ENCODE results near the gene LCOR.

LCOR gene

GRCh38 chr10:96890580-96890979, 58.5 kb downstream of the LCOR start:
- DNase-seq (ENCODE audit: low read depth): no peak

- DNase-seq (ENCODE audit: low read depth): no peak
Measured at GRCh38 chr10:96891840-96892239, 59.7 kb downstream of the LCOR start.

GRCh38 chr10:96895662-96896424, 63.7 kb downstream of the LCOR start:
- no peak for DNase-seq (ENCODE audit: low read depth)

DNA sequence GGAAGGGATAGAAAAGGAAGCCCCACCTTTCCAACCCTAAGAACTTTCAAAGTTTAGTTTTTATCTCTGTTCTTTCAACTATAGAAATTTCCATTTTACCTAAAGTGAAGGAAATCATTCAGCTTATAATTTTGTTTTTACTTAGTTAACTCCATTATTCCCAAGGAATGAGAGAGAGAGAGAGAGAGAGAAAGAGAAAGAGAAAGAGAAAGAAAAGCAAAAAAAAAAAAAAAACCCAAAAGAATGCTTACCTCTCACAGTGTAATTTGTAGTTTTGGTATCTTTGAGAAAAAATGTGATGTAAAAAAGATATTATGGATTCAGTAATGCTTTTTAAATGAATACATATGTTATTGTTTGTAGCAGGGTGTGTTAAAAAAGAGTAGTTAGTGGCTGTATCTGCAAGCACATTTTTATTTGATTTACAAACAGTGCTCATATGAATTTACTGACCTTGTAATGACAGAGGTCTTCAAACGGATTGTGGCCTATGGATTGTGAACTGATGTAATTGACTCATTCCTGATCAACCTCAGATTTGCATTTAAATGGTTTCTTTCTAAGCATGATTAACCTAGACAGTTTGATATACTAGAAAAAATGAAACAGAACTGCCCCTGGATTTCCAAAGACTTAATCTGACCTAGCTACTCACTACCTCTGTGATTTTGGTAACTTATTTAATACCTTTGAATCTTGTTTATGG, 64.9 kb downstream of the LCOR start:
- no peak for DNase-seq (ENCODE audit: low read depth)

DNA sequence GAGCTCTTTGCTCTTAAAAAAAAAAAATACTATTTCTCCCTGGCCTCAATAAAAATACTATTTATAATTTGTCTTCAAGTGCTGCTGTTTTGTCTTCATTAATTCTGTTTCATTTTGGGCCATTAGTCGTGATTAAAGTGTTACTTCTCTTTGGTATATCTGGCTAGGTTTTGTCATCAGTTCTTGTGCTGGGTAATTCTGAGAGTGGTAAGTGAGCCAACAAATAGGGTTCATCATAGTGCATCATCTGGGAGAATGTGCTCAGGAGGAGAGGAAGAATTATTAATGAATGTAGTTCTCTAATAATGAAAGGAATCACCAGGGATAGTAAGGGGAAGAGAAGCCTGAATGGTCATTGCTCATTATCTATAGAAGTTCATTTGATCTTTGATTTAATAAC, 70.0 kb downstream of the LCOR start:
- no peak for DNase-seq (ENCODE audit: low read depth)

DNA sequence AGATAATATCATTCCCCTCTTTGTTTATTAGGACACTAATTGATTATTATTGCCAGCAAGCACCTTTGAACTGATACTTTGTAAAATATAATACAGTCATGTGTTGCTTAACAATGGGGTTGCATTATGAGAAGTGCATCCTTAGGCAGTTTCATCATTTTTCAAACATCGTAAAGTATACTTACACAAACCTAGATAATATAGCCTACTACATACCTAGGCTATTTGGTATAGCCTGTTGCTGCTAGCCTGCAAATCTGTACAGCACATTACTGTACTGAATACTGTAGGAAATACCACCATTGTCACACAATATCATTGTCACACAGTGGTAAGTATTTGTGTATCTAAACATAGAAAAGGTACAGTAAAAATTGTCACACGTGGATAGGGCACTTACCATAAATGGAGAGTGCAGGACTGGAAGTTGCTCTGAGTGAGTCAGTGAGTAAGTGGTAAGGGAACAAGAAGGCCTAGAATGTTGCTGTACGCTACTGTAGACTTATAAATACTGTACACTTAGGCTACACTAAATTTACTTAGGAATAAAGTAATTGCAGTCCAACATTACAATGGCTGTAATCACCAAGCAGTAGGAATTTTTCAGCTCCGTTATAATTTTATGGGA, 70.7 kb downstream of the LCOR start:
- DNase-seq (ENCODE audit: low read depth): no peak

GRCh38 chr10:96904648-96905047, 72.5 kb downstream of the LCOR start:
- no peak for DNase-seq (ENCODE audit: low read depth)

DNA sequence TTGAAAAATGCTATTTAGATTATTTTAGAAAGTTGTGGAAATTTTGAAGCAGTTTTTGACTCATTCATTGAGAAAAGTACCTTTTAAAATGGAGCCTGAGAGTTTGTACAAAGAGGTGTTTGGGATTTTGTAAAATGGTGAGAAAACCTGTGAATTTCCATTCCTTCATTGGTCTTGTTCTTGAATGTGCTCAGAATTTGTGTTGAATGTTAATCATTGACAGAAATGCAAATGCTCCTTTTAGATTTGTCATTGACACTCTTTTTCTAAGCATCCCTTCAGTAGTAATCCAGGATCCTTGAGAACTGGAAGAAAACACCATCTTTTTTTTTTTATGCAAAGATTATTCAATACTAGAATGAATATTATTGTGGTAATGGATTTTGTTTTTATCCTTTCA, 74.8 kb downstream of the LCOR start:
- no peak for DNase-seq (ENCODE audit: low read depth)

GRCh38 chr10:96910488-96911395, 78.6 kb downstream of the LCOR start:
- no peak for DNase-seq (ENCODE audit: low read depth)

DNA sequence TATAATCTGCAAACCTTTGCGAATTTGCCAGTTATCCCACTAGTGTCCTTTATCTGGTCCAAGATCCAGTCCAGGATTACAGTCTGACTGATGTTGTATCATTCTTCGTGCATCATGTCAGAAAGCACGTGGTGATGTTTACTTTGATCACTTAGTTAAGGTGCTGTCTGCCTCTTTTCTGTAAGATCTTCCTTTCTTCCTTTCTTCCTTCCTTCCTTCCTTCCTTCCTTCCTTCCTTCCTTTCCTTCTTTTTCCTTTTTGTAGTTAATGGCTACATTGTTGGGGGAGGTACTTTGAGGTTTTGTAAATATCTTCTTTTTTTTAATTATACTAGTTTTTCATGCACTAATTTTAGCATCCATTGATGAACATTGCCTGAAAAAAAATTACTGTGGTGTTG, 80.3 kb downstream of the LCOR start:
- DNase-seq (ENCODE audit: low read depth): no peak

DNA sequence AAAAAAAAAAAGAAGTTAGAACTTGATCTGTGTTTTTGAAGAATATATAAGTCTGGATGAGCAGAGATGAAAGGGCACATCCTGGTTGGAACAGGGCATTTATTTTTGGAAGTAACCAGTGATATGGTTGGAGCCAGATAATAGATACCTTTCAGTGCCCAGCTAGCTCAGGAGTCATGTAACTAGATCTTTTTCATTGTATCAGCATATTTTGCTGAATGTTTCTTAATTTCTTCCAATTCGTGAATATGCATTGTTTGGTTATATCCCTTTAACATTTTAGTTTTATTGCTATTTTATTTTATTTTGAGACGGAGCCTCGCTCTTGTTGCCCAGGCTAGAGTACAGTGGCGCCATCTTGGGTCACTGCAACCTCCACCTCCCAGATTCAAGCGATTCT, 81.8 kb downstream of the LCOR start:
- no peak for DNase-seq (ENCODE audit: low read depth)

DNA sequence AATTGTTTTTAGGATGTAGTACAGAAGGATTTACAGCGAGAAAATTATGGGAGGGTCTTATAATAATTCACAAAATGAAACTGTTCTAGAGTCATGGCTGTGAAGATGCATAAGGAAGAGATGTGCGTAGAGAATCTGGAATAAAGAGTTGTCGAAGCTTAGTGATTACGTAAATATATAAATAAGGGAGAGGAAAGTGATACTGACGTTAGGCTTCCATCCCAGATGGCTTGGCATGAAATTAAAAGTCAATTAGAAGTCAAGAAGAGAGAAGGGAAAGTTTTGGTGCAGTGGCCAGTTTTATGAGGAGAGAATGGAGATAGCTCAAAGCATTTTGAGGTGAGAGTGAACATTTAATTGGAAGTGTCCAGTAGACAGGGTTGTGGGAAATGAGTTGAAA, 85.5 kb downstream of the LCOR start:
- DNase-seq (ENCODE audit: low read depth): no peak

DNA sequence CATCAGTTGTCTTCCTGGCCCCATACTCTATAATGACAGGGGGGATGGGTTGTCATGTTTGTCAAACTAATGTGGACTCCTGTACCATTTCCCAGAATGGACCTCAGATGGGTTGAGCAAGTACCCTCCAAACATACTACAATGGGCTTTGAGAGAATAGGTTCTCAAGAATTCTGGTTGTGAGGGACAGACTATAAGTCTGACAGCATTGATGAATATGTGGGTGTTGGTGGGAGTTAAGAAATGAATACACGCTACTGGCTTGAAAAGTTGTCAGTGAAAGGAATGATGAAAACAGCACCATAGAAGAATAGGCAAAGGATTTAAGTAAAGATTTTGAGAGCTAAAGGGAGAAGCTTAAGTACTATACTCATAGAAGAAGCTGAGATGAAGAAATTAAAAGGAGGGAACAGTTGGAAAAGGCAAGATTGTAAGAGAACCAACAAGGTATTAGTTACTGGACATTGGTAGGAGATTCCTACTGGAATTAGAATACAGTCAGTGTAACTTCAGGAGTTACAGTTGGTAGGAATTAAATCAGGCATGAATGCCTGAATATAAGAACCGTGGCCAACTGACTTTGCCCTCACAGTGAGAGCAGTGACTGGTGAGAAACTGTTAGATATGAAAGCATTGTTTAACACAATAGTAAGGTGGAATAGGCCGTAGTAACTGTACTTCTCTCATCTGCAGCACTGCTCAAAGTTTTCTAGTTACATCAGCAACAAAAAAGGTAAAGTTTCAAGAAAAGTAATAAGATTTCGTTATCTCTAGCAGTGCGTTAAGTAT, 86.3 kb downstream of the LCOR start:
- DNase-seq (ENCODE audit: low read depth): no peak

DNA sequence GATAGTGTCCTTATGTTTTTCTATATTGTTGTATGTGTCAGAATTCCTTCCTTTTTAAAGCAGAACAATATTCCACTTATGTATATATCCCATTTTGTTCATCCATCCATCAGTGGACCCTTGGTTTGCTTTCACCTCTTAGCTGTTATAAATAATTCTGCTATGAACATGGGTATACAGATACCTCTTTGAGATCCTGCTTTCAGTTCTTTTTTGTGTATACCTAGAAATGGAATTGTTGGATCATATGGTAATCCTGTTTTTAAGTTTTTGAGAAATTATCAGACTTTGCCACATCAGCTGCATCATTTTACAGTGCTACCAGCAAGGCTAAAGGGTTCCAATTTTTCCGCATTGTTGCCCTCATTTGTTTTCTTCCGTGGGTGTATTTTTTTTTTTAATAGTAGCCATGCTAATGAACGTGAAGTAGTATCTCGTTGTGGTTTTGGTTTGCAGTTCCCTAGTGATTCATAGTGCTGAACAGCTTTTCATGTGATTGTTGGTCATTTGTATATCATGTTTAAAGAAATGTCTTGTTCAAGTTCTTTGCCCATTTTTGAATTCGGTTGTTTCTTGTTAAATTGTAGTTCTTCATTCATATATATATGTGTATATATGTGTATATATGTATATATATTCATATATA, 87.8 kb downstream of the LCOR start:
- DNase-seq (ENCODE audit: low read depth): peak; percentile 67

DNA sequence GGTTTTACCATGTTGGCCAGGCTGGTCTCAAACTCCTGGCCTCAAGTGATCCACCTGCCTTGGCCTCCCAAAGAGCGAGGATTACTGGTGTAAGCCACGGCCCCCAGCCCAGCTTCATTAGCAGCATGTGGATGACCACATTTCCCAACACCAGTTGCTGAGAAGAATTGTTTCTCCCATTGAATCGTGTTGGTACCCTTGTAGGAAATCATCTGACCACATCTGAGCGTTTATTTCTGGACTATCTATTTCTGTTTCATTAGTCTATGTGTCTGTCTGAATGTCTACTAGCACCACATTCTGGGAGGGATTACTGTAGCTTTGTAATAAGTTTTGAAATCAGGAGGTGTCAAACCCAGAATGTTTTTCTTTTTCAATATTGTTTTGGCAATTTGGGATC, 89.6 kb downstream of the LCOR start:
- DNase-seq (ENCODE audit: low read depth): no peak

DNA sequence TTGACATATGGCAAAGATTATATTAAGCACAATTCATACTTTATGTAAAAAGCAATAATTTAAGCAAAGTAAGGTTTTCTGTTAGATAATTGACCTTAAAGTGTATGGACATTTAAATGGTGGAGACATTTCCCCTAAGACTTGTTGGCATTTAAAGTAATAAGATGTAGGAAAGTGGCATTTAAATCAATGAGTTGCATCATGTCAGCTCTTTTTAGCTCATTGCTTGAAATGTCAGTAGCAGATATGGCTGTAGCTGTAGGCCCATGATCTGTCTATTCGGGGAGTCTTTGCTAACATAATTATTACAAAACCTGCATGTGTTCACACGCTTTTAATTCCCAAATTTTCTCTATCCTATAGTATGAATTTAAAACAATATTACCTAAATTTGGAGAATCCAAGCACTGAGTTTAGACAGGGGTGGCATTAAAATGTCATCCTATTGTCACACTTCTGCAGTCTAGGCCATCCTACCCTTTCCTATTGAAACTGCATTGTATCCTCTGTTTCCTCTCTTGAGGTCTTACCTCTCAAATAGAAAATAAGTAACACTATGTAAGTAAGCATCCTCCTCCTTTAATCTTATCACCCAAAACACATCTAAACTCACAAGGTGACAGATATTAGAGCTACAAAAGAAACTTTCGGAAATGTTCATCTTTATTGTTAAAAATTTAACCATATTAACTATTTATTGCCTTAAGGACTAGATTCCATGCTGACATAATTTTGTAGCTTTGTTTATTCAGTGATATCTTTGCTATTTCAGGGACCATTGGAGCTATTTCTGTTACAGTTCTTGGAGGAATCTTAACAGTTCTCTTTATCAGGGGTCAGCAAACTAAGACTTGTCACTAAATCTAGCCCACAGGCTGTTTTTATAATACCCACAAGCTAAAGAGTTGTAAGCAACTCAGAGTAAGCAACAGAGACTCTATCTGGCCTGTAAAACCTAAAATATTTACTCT, 91.2 kb downstream of the LCOR start:
- no peak for DNase-seq (ENCODE audit: low read depth)

DNA sequence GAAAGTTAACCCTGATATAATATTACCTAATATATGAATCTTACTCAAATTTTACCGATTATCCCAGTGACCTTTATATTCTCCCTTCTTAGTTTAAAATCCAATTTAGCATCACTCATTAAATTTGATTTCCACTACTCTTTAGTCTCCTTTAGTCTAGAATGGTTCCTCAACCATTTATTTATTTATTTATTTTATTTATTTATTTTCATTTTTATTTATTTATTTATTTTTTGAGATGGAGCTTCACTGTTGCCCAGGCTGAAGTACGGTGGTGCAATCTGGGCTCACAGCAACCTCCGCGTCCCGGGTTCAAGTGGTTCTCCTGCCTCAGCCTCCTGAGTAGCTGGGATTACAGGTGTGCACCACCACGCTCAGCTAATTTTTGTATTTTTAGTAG, 92.8 kb downstream of the LCOR start:
- no peak for DNase-seq (ENCODE audit: low read depth)

GRCh38 chr10:96930469-96930868, 98.4 kb downstream of the LCOR start:
- no peak for DNase-seq (ENCODE audit: low read depth)

DNA sequence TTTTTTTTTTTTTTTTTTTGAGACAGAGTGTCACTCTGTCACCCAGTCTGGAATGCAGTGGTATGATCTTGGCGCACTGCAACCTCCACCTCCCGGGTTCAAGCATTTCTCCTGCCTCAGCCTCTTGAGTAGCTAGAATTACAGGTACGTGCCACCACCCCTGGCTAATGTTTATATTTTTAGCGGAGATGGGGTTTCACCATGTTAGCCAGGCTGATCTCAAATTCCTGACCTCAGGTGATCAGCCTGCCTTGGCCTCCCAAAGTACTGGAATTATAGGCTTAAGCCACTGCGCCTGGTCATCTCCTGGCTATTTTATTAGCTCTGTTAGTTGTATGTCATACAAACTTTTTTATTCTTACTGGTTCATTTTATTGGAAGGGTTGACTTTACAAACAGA, 103.0 kb downstream of the LCOR start:
- DNase-seq (ENCODE audit: low read depth): no peak

DNA sequence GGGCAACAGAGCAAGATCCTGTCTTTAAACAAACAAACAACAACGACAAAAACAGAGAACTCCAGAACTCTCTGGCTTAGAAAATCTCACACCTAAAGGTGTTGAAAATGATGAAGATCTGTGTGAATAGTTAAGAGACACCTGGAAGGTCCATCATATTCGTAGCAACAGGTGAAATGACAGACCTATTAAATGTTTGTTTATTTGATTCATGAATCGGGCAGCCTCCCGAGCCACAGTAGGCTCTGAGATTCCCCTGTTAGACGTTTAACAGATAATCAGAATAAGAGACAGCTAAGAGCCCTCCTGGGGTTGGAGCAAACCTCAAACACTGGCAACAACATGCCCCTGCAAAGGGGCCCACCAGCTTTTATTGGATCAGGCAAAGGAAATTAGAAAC, 103.7 kb downstream of the LCOR start:
- no peak for DNase-seq (ENCODE audit: low read depth)
